Fibroblast of skin of back (primary cell): Measurements from ENCODE around the gene TSC22D4.

Source experiments
- DNase-seq: peaks from one replicate; pipeline ENCODE4 v3.0.0-alpha.2; 2013

TSC22D4 gene

GRCh38 chr7:100427762-100428198 lies 51.2 kb downstream of the TSC22D4 start:
- DNase-seq = no peak

DNA sequence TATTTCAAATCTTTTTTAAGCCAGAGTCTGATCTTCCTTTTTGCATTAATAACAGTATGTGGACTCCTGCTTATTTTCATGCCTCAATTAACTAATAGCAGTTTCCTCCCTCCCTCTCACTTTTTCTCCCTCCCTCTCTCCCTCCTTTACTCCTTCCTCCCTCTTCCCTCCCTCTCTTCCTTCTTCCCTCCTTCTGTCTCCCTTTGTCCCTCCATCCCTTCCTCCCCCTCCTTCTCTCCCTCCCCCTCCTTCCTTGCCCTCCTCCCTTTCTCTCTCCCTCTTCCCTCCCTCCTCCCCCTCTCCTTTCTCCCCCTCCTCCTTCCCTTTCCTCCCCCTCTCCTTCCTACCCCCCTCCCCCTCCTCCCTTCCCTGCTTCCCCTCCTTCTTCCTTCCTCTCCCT lies 52.5 kb downstream of the TSC22D4 start:
- DNase-seq = no peak

DNA sequence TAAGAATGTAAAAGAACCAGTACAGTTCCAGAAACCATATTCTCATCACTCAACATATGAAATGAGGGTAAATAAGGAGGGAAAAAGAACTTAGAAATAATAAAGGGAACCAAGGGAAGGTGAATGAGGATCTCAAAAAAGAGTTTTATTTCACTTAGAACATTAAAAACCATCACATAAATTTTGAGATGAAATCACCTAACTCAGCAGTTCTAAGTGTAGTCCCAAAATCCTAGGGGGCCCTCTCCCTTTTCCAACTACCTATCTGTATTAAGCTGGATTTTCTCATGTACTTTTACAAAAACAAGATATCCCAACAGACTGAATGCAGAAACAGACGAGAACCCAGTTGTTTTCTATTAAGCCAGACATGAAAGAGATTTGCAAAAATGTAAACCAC lies 53.7 kb downstream of the TSC22D4 start:
- DNase-seq = no peak

GRCh38 chr7:100423315-100423714 lies 55.7 kb downstream of the TSC22D4 start:
- DNase-seq = no peak

GRCh38 chr7:100419660-100420226 lies 59.3 kb downstream of the TSC22D4 start:
- DNase-seq = no peak

DNA sequence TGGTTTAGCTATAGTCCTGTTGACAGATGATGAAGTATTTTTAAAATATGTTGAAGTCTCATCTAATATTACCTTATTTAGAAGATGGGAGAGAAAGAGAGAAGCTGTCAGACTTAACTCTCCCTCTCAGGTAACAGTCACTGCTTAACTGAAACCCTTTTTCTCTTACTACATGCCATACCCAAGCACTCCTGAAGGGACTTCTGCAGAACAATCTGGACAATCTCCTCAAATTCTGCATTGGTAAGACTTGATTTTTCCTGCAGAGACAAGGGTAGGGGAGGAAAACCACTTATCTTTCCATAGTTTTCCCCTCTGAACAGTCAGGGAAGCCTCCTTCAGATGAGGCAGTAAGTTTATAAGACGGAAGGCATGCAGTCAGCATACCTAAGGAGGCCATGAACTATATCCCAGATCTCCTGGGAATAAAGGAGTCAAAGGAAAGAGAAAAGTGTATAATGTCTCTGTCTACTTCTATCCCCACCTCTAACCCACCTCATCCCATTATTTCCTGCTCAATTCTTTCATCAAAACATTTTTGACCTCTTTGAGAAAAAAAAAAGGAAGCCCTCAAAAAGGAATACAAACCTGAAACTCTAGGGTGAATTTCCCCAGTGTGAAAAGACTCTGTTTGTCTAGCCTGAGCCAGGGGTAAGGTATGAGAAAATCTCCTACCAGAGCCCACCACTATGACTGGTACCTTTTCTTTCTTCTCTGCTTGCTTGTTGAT lies 59.9 kb downstream of the TSC22D4 start:
- peak; percentile 54 for DNase-seq
